BJ (cell line): ENCODE measurements around the gene ZNF280C. TPM values are rescaled to one million over a fixed set of nuclear protein-coding genes. Genes with fewer than 3 reads are reported as not detected.
A peak's percentile ranks its signal among the peaks of the same experiment; 100 is the strongest.

Experiments used
- CTCF ChIA-PET: fragments of 350-600 bp; formaldehyde crosslinking; extraction: SDS; loops from one replicate; lab custom pipeline; 2021; ENCODE audit warnings: antibody characterized with exemption, inconsistent platforms; lab: Yijun Ruan, JAX
- POLR2A ChIA-PET: fragments of 300-600 bp; sonication (Branson Sonifier 250); formaldehyde crosslinking; extraction: SDS; loops from one replicate; lab custom pipeline; 2021; ENCODE audit warnings: antibody characterized with exemption; lab: Charles Lee
- DNase-seq: peaks from one replicate; pipeline ENCODE4 v3.0.0-alpha.2; 2011; ENCODE audit warnings: low read depth
- H3K27me3 ChIP-seq: 2 replicates; pipeline ENCODE4 v1.6.0; 2011; ENCODE audit warnings: low read length; ENCODE audit not compliant: control insufficient read depth, insufficient read depth
- H3K36me3 ChIP-seq: 2 replicates; pipeline ENCODE4 v1.5.1; 2011; ENCODE audit warnings: low read length; ENCODE audit not compliant: control insufficient read depth, insufficient read depth
- H3K4me3 ChIP-seq: 2 replicates; pipeline ENCODE4 v1.5.1; 2011; ENCODE audit warnings: low read depth, mild to moderate bottlenecking, control low read depth, low read length
- polyA plus RNA-seq: library from polyadenylated mRNA; depleted of rRNA; stranded (reverse); fragments of >200 nt; gene quantifications from 2 replicates; pipeline ENCODE4 v1.2.3, GENCODE V29; 2011
- TF ChIP-seq, protein P1 (sequence below): IDR thresholded peaks from 2 replicates; pipeline ENCODE4 v1.5.1; 2011; ENCODE audit warnings: low read depth, mild to moderate bottlenecking, control low read depth, inconsistent platforms, low read length, moderate library complexity; ENCODE audit not compliant: insufficient read depth

The ZNF280C gene
- polyA plus RNA-seq, 1 experiment = 2.1 TPM

DNA sequence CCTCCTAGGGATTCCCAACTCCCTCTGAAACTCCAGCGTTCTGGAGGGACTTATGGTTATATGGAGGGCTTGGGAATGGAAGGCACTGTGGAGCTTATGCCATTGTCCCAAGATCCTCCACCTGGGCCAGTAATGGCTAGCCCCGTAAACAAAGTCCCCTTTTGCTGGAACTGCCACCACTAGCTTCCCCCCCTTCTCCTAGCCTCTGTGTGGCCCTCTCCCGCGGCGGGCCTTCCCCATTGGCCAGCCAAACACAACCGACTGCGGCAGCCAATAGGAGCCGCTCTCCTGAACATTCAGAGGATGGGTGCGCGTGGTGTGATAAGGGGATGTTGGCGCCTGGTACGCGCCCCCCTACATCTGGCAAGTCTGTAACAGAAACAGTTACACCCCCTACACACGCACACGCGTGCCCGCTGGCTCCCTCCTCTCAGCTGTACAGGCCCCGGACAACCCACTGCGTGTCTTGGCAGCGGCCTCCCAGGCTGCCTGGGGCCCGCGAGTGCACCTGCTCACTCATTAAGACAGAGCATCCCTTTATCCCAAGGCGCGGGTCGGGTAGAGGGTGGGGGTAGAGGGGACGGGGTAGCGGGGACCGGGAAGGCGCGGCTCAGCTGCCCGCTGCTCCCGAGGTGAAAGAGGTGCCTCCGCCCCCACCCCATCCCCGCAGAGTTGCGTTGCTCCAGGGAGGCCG, 97.8 kb downstream of the ZNF280C start:
- TF ChIP-seq, protein P1, sequence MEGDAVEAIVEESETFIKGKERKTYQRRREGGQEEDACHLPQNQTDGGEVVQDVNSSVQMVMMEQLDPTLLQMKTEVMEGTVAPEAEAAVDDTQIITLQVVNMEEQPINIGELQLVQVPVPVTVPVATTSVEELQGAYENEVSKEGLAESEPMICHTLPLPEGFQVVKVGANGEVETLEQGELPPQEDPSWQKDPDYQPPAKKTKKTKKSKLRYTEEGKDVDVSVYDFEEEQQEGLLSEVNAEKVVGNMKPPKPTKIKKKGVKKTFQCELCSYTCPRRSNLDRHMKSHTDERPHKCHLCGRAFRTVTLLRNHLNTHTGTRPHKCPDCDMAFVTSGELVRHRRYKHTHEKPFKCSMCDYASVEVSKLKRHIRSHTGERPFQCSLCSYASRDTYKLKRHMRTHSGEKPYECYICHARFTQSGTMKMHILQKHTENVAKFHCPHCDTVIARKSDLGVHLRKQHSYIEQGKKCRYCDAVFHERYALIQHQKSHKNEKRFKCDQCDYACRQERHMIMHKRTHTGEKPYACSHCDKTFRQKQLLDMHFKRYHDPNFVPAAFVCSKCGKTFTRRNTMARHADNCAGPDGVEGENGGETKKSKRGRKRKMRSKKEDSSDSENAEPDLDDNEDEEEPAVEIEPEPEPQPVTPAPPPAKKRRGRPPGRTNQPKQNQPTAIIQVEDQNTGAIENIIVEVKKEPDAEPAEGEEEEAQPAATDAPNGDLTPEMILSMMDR = no peak
- DNase-seq = no peak
- POLR2A ChIA-PET = no interaction called here
- CTCF ChIA-PET = interaction anchor here (0.7 to 1.6 kb wide), 3 partner anchors 21 to 110 kb away, joined by 3 read pairs; no protein-coding TSS in a partner anchor
- H3K36me3 ChIP-seq = no peaks in the 10 kb centered on the region
- no peaks in the 10 kb centered on the region for H3K27me3 ChIP-seq
- peak overlapping the region; percentile 44 for H3K4me3 ChIP-seq

DNA sequence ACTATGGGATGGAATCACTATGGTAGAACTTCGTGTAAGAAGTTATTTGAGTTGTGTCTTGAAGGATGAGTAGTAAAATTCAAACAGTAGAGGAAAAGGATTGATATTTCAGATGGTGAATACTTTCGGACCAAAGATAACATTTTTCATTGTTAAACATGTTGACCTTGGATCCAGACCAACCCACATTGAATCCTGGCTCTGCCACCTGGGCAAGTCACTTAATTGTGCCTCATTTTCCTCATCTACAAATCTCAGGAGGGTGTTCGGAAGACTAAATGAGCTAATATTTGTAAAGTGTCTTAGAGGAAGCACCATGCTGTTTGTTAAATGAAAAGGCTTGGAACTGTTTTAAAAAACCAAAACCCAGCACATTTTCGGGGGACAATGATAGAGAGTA, 101.7 kb downstream of the ZNF280C start:
- ChIA-PET POLR2A (no interaction called here), CTCF (no interaction called here)
- TF ChIP-seq, protein P1 = no peak
- H3K27me3 ChIP-seq = no peaks in the 10 kb centered on the region
- peak overlapping the region; percentile 75; the same call in 1 of the 2 replicates for H3K4me3 ChIP-seq
- DNase-seq = no peak
- no peaks in the 10 kb centered on the region for H3K36me3 ChIP-seq

DNA sequence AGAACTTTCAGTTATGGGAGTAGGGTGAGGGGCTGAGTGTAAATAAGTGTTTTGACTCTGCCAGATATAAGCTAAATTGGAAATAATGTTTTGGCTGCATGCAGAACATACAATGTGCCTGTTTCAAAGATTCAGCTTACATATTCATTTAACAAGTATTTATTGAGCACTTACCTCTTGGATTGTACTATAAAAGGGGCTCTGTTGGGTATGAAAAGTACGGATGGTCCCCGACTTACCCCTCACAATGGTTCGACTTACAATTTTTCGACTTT, 102.3 kb downstream of the ZNF280C start:
- H3K27me3 ChIP-seq = no peaks in the 10 kb centered on the region
- ChIA-PET POLR2A (no interaction called here), CTCF (interaction anchor here (1.2 to 1.5 kb wide), 2 partner anchors 45 to 47 kb away, joined by 3 to 4 read pairs; no protein-coding TSS in a partner anchor)
- no peak for DNase-seq
- H3K36me3 ChIP-seq = no peaks in the 10 kb centered on the region
- peak overlapping the region; percentile 75 for H3K4me3 ChIP-seq
- TF ChIP-seq, protein P1 = no peak

DNA sequence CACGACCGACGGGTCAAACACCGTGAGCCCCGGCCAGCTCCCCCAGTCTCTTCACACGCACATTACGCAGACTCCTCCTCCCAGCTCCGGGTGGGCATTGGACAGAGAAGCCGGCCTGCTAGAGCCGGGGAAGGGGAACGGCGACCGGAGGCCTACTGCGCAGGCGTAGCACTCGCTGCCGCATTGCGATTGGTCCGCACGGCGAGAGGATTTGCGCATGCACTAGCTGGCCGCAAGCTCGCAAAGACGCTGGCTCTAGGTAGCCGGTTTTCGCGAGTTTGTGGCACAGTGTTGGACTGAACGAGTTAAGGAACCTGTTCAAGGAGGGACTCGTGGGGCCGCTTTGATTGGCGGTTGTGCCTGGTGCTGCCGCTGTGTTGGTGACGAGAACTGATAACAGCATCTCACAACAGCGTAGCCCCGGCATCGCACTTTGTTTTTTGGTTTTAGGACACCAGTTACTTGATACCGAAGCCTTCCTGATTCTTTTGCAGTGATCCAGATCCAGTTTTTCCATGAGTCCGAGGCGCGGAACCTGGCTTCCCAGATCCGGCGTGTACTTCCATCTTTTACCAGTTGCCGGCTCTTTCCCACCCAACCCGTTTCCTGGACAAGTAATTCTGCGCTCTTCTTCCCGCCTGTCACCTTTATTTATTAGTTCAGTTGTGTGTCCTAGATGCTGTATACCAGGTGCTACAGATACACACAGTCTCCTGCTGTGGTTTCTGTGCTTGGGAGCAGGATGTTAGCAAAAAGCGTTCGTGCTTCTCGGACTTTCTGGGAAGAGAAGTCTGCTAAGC, 102.8 kb downstream of the ZNF280C start, which contains the start of gene AIFM1:
Gene AIFM1, minus strand, starts transcription at position 139 of the 800 bp plus-strand sequence. CDS start 185 bp downstream, outside the sequence.
- Histone ChIP-seq H3K36me3 (no peaks in the 10 kb centered on the region), H3K27me3 (no peaks in the 10 kb centered on the region), H3K4me3 (peak within 1 kb of the TSS; percentile 75)
- ChIA-PET POLR2A (no interaction called here), CTCF (interaction anchor here (1.2 to 1.5 kb wide), 2 partner anchors 45 to 46 kb away, joined by 3 to 4 read pairs; no protein-coding TSS in a partner anchor)
- DNase-seq = peak; percentile 76
- TF ChIP-seq, protein P1 = no peak

DNA sequence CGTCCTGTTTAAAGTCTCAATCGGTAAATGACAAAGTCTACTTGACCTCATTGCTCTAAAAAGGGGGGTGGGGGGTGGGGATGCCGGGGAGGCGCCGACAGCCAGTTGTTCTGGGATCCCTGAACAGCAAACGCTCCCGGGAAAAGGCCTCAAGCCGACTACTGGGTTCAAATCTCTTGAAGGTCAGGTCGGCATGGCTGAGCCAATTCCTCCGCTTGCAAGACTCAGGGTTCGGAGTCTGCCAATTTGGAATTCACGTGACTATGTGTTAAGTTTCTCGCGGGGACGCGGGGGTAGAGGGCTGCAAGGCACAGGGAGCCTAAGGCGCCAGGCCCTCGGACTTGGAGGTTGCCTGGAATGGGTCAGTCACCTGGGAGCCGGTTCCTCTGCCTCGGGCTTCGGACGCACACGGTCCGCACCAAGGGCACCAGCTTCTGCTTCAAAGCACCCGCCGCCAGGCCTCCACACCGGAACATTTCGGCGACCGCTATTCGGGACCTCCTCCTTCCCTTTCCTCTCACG, 103.5 kb downstream of the ZNF280C start:
- TF ChIP-seq, protein P1 = no peak
- Histone ChIP-seq H3K27me3 (no peaks in the 10 kb centered on the region), H3K4me3 (peak overlapping the region; percentile 75), H3K36me3 (no peaks in the 10 kb centered on the region)
- no peak for DNase-seq
- CTCF ChIA-PET = interaction anchor here (1.2 to 1.5 kb wide), 2 partner anchors 44 to 46 kb away, joined by 3 to 4 read pairs; no protein-coding TSS in a partner anchor
- POLR2A ChIA-PET = no interaction called here
